GM19452 (cell line): Measurements from ENCODE around the gene CALML3.

Experiments used
- ATAC-seq: cut with Tn5 transposase; IDR thresholded peaks from one replicate; pipeline ENCODE4 v1.9.1; 2021; ENCODE audit not compliant: unreplicated experiment

Gene CALML3

DNA sequence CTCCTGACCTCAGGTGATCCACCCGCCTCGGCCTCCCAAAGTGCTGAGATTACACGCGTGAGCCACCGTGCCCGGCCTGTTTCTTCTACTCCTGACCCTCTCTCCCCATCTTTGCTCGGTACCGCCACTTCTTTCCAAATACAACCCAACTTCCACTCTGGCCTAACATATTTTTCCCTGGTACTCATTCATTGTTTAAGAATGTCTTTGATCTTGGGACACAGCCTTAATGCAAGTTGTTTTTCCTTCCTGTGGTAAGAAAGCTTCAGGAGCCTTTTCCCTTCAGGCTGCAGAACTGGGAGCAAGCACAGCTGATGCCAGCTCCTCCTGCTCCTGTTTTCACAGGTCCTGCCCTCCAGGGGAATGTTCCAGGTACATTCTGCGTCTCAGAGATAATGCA is 13.7 kb downstream of the CALML3 start:
- ATAC-seq, result no peak

DNA sequence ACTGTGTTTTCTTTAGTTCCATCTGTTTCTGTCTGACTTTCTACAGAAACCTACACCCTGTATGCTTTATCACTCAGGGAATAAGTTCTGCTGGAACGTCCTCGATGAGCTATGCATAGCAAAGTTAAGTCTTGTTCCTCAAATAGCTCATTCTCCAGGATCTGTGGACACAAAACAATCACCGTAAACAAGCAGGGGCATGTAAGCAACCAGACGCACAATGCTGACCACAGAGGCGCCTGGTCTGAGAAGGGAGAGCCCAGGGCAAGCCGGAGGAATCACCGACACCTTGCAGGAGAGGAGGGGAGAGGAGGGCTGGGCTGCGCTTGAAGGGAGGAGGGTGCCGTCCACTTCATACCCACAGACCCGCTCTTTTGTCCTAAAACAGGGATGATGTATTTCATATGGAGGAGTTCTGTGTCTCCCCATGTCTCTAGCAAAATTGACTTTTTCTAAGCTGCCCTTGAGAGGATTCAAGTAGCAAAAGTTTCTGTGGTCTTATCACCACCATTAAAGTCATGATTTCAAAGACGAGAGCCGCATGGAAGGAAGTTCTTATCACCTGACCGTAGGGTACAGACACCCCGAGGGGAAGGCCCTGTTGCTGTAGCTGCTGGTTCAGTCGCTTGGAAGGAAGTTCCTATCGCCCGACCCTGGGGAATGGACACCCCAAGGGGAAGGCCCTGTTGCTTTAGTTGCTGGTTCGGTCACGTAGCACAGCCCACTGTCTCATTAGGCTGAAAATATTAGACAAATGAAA is 14.3 kb downstream of the CALML3 start:
- no peak for ATAC-seq

DNA sequence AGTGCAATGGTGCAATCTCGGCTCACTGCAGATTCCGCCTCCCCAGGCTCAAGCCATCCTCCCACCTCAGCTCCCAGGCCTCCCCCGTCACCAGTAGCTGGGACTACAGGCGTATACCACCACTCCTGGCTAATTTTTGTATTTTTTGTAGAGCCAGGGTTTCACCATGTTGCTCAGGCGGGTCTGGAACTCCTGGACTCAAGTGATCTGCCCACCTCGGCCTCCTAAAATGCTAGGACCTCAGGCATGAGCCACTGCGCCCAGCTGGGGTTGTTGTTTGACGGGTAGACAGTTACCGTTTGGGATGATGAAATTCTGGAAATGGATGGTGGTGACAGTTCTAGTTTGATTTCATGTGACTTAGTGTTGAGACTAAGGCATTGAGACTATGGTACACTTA is 15.3 kb downstream of the CALML3 start:
- ATAC-seq, result no peak

DNA sequence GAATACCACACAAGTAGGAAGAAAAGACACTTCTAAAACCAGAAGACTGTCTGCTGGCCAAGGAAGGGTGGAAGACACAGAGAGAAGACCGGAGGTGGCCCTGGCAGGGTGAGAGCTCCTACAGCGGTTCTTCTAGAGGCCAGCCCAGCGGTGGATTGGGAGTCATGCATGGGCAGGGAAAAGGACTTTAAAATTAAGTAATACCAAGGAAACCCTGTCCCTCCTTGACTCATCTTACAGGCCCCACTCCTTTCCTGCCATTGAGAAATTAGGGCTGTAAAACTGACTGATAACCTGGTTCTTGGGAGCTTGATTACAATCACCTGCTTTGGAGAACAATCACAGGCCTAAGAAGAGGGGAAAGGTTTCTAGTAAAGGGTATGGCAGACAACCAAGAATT is 16.1 kb downstream of the CALML3 start:
- ATAC-seq, result no peak

DNA sequence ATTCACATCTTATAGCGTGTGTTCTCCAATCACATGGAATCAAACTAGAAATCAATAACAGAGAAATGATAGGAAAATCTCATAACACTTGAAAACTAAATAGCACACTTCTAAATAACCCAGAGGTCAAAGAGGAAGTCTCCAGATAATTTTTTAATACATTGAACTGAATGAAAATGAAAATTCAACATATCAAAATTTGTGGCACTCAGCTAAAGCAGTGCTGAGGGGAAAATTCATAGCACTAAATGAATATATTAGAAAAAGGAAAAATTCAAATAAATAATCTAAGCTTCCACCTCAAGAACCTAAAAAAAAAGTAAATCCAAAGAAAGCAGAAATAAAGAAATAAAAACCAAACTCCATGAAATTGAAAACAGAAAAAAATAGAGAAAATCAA is 17.3 kb downstream of the CALML3 start:
- ATAC-seq, result no peak

DNA sequence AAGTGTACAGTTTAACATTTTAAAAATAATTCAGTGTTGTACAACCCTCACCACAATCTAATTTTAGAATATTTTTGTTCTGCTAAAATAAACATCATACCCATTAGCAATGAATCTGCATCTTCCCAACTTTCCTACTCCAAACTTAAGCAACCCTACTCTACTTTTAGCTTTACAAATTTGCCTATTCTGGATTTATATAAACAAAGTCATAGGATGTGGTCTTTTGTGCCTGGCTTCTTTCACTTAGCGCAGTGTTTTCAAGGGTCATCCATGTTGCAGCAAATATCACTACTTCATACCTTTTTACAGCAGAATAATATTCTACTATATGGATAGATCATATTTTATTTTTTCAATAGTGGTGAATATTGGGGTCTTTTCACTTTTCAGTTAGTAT is 18.9 kb downstream of the CALML3 start:
- no peak for ATAC-seq

DNA sequence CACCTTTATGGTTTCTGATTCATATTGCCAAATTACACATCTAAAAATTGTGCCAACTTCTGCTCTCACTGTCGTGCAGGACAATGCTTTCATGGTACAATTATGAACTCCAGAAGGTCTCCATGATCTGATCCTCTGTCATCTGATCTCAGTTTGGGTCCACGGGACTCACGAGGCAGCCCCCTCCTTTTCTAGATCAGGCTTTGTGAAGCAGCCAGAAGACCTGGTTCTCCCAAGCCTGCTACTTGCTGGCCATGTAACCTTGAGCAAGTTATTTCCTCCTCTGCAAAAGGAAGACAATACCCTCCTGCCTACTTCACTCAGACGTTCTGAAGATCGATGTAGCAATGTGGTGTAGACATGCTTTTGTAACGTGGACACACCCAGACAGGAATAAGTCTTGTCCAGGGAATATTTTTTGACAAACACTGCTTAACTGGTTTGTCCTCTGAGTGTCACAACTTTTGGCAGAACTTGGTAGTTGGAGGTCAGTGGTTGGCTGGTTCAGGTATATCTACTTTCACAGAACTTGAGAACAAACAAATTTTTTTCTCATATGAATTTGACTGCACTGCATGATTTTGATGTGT is 19.6 kb downstream of the CALML3 start:
- no peak for ATAC-seq

DNA sequence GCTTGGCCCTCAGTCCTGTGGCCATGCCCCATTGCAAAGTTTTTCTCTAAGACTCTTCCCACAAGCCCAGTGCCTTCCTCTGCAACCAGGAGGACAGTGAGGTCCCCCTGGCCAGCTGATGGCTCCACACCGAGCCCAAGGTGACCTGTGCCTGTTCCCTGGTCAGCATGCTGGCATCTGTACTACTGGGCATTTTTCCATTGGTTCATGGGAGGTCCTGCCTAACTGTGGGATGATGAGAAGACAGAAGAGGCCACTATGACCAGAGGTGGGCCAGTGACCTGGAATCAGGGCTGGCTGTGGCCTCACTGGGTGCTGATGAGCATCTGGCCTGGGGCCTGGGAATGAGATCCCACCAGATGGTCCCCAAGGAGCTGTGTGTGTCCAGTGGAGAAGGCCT is 20.2 kb downstream of the CALML3 start:
- no peak for ATAC-seq

DNA sequence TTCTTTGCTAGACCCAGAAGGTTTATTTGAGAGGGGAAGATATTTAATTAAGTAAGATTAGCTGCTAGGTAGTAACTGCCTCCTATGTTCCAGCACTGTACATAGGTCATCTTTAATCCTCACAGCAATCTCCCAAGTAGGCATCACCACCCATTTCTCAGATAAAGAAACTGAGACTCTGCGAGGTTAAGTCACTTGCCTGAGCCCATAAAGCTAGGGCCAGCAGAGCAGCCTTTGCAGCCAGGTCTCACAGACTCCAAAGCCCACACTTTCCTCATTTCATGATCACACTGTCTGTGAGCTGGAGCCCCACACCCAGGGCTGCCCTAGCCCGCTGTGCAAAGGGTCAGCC is 20.6 kb downstream of the CALML3 start:
- ATAC-seq, result no peak

DNA sequence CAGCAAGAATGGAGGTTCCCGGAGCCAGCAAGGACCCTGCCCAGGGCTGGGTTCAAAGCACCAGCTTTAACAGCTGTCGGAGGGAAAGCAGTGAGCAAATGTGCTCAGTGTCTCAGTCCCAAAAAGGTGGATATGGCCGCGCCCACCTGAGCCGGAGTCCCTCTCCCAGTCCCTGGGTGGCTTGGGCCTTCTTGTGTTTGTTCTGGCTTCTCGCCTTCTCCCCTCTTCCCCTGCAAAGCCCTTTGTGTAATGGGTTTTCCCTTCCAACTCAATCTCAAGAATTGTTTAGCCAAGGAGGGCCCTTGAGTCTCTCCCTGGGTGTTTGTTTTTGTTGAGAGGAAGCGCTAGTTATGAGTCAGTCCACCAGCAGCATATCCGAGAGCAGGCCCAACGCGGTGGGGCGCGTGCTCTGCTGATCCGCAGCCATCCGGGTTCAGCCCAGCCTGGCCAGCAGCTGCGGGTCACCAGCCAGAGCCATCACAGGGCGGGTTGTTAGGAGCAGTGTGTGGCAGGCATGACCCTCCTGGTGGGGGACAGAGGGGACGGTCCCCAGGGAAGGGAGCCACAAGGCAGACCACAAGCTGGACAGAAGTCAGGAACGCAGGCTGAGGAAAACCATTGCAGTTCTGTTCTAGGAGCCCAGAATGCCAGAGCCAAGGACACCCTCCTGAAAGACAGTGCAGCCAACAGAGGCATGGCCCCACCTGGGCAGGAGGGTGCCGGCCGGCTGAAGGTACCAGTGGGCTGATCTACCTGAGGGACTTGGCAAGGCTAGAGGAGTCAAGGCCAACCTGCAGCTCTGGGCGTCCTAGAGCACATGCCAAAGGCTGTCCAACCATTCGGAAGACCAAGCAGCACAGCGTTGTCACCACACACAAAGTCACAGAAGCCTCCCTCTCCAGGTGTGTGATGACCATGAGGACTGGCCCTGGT is 21.3 kb downstream of the CALML3 start:
- no peak for ATAC-seq

DNA sequence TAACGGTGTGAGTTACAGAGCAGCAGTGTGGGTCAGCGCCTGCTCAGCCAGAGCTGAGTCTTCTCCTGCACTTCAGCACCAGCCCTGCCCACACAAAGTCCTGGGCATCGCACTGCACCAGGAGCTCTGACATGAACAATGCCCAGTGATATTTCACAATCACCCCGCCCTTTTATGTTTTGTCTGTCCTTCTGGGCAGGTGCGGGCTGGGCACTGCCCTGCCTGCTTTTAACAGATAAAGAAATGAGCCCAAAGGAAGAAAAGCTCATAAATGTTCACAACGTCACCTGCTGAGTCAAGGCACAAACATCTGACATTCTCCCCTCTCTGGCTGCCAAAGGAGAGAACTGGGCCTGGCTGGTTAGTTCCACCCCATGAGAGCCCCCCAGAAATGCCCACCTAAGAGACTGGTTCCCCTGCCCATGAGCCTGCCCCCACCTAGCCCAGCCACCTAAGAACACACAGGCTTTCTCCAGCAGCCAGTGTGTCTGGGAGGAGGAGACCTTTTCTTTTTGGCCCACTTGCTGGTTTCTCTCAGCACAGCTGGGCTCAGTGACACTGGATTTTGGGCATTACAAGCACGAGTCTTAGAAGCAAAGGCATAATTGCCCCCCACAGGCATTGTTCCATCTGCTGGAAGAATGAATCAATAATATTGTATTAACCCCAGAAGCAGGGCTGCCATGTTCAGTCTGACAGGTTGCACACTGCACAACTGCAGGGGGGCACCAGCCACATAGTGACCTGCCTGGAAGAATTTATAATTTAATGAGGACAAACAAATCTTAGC is 22.3 kb downstream of the CALML3 start:
- ATAC-seq, result no peak

DNA sequence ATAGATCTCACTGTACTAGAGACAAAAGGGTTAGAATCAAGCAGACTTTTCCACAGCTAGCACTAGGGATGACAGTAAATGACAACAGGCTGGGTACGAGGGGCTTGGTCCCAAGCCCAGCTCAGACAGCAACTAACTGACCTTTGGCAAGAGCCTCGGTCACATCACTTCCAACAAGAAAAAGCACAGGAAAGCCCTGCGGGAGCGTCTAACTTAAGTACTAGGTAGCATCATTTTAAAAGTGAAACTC is 22.8 kb downstream of the CALML3 start:
- no peak for ATAC-seq

DNA sequence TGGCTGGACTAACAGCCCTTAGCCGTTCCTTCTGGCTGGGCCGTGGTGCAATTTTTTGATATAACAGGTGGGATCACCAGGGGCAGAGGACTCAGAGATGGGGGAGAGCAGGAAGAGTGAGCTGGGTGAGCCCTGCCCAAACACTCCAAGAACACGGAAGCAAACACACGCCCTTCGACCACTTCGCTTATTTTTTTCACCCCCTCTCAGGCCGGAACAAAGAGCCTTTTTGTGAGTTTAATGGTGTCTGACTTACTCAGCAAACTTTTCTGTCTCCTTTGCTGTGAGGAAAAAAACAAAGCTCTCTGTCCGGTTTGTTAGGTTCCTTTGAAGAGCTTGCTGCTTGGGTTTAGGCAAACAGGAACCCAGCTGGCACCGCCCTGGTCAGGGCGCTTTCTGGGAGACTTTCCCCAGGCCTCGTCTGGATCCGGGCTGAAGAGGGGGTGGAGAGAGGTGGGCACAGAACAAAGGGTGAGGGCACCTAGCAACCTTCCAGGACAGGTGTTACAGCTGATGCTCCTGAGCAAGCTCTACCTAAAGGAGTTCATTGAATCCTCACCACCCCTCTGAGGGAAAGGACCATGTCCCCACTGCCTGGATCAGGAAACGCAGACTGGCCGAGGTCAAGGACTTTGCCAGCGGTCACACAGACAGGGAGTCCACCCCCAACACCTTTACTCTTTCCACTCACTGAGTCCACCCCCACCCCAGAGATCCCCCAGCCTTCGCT is 23.3 kb downstream of the CALML3 start:
- no peak for ATAC-seq

DNA sequence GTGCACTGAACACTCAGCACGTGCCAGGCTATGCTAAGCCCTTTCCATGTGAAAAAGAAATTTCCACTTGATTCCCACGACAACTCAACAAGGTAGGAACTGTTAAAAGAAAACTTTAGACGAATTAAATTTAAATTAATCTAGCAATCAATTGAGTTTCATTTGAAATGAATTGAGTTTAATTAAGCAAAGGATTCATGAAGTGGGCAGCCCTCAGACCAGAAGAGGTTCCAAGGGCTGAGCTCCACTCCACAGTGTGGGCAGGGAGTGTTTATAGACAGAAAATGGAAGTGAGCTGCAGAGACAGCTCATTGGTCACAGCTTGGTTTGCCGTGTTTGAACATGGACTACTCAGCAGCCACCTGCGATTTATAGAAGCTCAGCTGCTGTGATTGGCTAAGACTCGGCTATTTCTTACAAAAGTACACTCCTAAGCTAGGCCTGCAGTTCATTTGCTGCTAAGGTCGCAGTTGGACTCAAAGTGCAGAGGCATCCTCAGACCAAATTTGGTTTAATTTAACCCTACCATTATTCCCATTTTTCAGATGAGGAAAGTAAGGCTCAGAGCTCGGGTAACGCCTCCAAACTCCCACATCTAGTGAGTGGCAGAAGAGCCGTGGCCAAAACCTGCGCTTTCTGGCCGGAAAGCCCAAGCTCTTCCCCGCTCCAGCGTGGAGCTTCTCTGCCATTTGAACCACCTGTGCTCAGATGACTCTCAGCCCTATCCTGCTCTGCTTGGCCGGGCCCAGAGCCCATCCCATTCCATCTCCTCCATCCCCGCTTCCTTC is 24.9 kb downstream of the CALML3 start:
- ATAC-seq, result no peak

DNA sequence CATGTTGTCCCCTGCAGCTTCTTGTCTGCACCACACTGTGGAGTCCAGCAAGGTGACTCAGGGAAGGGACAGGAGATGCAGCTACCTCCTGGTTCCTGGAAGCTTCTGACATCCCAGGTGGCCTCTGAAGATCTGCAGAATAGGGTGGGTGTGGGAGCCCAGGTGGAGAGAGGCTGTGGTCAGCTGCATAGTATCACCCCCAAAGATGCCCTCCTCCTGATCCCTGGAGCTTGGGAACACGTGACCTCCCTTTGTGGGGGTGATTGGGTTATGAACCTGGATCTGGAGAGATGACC is 25.4 kb downstream of the CALML3 start:
- ATAC-seq, result no peak

DNA sequence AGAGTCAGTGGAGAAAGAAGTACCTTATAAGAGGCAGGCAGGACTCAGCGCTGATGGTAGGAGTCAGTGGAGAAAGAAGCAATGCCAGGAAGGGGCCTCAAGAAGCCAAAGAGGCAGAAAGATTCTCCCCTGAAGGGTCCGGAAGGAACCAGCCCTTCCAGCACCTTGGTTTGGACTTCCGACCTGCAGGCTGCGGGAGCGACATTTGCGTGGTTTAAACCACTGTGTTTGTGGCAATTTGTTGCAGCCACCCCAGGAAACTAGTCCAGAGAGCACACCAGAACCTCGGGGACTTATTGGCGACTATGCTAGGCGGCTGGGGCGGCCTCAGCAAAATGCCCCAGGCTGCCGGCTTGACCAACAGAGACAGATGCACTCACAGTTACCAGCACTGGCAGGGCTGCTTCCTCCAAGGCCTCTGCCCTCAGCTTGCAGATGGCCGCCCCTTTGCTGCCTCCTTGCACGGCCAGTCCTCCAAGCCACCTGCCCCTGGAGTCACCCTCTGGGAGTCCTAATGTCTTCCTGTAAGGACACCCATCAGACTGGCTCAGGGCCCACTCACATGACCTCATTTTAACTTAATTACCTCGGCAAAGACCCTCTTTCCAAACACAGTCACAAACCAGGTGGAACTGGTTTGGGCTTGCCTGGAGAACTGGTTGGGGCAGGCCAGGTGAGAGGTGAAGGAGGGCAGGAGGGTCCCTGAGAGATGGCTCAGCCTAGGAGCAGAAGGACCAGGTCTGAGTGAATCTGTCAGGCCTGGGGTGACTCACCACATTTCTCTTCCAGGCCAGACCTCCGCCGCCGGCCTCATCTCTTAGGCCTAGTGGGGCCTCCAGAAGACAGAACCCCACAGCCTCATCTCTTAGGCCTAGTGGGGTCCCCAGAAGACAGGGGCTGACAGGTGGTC is 26.1 kb downstream of the CALML3 start:
- no peak for ATAC-seq

DNA sequence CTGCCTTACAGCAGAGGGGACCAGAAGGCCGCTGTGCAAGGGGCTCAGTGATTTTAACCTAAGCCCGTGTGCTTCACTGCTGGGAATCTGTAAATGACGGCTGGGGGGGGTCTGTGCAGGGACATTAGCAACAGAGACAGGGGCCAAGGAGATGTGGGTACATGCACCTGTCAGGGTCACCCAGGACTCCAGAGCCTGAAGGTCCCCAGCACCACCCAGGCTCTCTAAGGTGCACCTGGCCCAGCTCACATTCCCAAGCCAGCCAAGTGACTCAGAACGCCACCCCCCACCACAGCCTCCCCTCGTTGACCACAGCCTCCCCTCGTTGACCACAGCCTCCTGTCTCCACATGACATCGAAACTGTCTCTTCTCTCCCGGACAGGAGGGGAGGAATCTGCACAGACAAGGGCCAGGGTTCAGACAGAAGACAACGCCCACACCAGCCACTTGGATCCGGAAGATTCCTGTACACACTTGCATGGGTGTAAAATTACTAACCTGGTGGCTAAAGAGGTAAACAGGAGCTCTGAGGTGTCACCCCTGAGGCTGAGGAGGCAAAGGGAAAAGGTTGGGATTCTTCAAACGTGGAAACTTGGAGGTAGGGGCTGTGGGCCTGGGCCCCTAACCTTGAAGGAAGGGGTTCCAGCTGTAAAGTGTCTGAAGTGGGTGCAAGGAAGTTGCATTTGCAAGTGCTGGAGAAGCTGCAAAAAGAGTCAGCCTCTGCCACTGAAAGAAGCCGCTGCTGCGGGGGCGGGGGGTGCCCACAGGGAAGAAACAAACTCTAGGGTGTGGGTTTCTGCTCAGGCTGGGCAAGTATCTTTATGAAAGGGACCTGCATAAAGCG is 27.0 kb downstream of the CALML3 start:
- no peak for ATAC-seq
